CD4-positive, alpha-beta T cell treated with Interleukin-15 for 4 hours (primary cell): Measurements from ENCODE around the gene ANKRD34A.

Source experiments
- DNase-seq: peaks from one replicate; pipeline ENCODE4 v3.0.0-alpha.2; 2020; ENCODE audit warnings: low spot score

Gene ANKRD34A

GRCh38 chr1:145990249-145990855 is 26.0 kb upstream of the ANKRD34A start:
- DNase-seq: no peak

GRCh38 chr1:145988773-145989172 is 24.4 kb upstream of the ANKRD34A start:
- DNase-seq: no peak

- no peak for DNase-seq
Observed at GRCh38 chr1:145987926-145988325, 23.6 kb upstream of the ANKRD34A start.

GRCh38 chr1:145986551-145986950 is 22.2 kb upstream of the ANKRD34A start:
- DNase-seq: no peak

GRCh38 chr1:145985502-145986439 is 21.4 kb upstream of the ANKRD34A start:
- no peak for DNase-seq

GRCh38 chr1:145985129-145985501 is 20.7 kb upstream of the ANKRD34A start:
- DNase-seq: no peak

GRCh38 chr1:145983960-145984830 is 19.8 kb upstream of the ANKRD34A start:
- DNase-seq: no peak

- DNase-seq: no peak
Observed at GRCh38 chr1:145983206-145983675, 18.9 kb upstream of the ANKRD34A start.

GRCh38 chr1:145982010-145982723 is 17.8 kb upstream of the ANKRD34A start:
- DNase-seq: no peak

GRCh38 chr1:145980457-145980994 is 16.2 kb upstream of the ANKRD34A start:
- no peak for DNase-seq

- DNase-seq: no peak
Observed at GRCh38 chr1:145979746-145980456, 15.5 kb upstream of the ANKRD34A start.

- DNase-seq: peak; percentile 91
Observed at GRCh38 chr1:145978854-145979745, 14.7 kb upstream of the ANKRD34A start.

- no peak for DNase-seq
Observed at GRCh38 chr1:145978471-145978853, 14.1 kb upstream of the ANKRD34A start.

GRCh38 chr1:145977486-145978470 is 13.4 kb upstream of the ANKRD34A start:
- DNase-seq: peak; percentile 85

- DNase-seq: no peak
Observed at GRCh38 chr1:145977016-145977415, 12.6 kb upstream of the ANKRD34A start.

- no peak for DNase-seq
Observed at GRCh38 chr1:145975216-145975615, 10.8 kb upstream of the ANKRD34A start.

GRCh38 chr1:145974721-145975120 is 10.3 kb upstream of the ANKRD34A start:
- DNase-seq: no peak

- DNase-seq: no peak
Observed at GRCh38 chr1:145972580-145972979, 8.2 kb upstream of the ANKRD34A start.
